Kidney (tissue), 14 donors: ENCODE measurements around the gene TMEM45B. TPM values are rescaled to one million over a fixed set of nuclear protein-coding genes. Genes with fewer than 3 reads are reported as not detected.
"Not testable (repeated sequence)": the region's sequence is repeated elsewhere in the genome, so short reads cannot be mapped to it uniquely, and the experiment has no call there.

Experiments
- DNase-seq, 5 donors: peaks; one replicate each; pipeline ENCODE4 v3.0.0-alpha.2; 2013 to 2020
- FAIRE-seq: peaks from 2 replicates; lab custom pipeline; 2012; peaks lifted over from hg19 to GRCh38; lab: Jason Lieb, UNC
- H3K27ac ChIP-seq, 2 donors: one replicate each; pipeline ENCODE4 v1.7.0; 2013; ENCODE audit warnings: low read depth in 2 of 2, low read length in 2 of 2, inconsistent platforms in 1 of 2
- H3K27me3 ChIP-seq: one replicate; pipeline ENCODE4 v1.7.1; 2013; ENCODE audit warnings: low read length, inconsistent platforms; ENCODE audit not compliant: control insufficient read depth, insufficient read depth
- H3K36me3 ChIP-seq, 3 donors: one replicate each; pipeline versions ENCODE4 v1.7.0 to v1.7.1; 2013; ENCODE audit warnings: low read length in 3 of 3, control low read depth in 1 of 3, inconsistent platforms in 1 of 3; ENCODE audit not compliant: insufficient read depth in 3 of 3, control insufficient read depth in 2 of 3
- H3K4me1 ChIP-seq, 3 donors: one replicate each; pipeline versions ENCODE4 v1.7.0 to v1.7.1; 2013; ENCODE audit warnings: low read length in 3 of 3, inconsistent platforms in 1 of 3, low read depth in 1 of 3; ENCODE audit not compliant: control insufficient read depth in 2 of 3, insufficient read depth in 2 of 3
- H3K4me3 ChIP-seq, 3 donors: one replicate each; pipeline versions ENCODE4 v1.7.0 to v1.8.1; 2013; ENCODE audit warnings: low read length in 3 of 3, control low read depth in 1 of 3, inconsistent platforms in 1 of 3
- H3K9ac ChIP-seq, 3 donors: one replicate each; pipeline versions ENCODE4 v1.7.0 to v1.7.1; 2013; ENCODE audit warnings: low read length in 3 of 3, control low read depth in 1 of 3, inconsistent platforms in 1 of 3
- H3K9me3 ChIP-seq, 3 donors: one replicate each; pipeline versions ENCODE4 v1.7.0 to v1.7.1; 2013; ENCODE audit warnings: low read length in 3 of 3, control low read depth in 1 of 3, inconsistent platforms in 1 of 3; ENCODE audit not compliant: control insufficient read depth in 2 of 3, insufficient read depth in 1 of 3
- intact Hi-C: fragments of 100-400 bp; cut with DNase I; formaldehyde crosslinking; loops from one replicate; pipeline ENCODE4 v1.11.1; 2022
- polyA plus RNA-seq: library from polyadenylated mRNA; stranded (reverse); fragments of 350-450 nt; fragmentation: Illumina TruSeq; extraction: RNeasy Lipid Tissue Mini Kit (QIAGEN cat#74804); gene quantifications from one replicate; pipeline ENCODE4 v1.2.3, GENCODE V29; 2014; ENCODE audit warnings: low read depth, low replicate concordance; ENCODE audit not compliant: insufficient read depth
- total RNA-seq: library from RNA; stranded (reverse); fragmentation: NEBNext Ultra II Directional; extraction: Animal tissue kit (Norgen Biotek cat#: 25700); gene quantifications from one replicate; pipeline ENCODE4 v1.2.1, GENCODE V29; 2021
- TF ChIP-seq, protein P1 (sequence below): IDR thresholded peaks from 3 replicates; pipeline ENCODE4 v1.5.1; 2012; ENCODE audit warnings: mild to moderate bottlenecking, moderate library complexity, borderline replicate concordance; ENCODE audit not compliant: insufficient read depth; ENCODE audit errors: extremely low read depth
- donor health status: control.
- donor health status: control.
- donor health status: control.
- donor health status: control.
- donor health status: control.
- donor health status: DM: yes; HTN: yes; CAD: no.
- donor health status: Normal renal cell carcinoma (clear cell type).

The TMEM45B gene
- total and polyA plus RNA-seq, 2 donors from 2014 or later: 17.7 to 37.5 TPM

DNA sequence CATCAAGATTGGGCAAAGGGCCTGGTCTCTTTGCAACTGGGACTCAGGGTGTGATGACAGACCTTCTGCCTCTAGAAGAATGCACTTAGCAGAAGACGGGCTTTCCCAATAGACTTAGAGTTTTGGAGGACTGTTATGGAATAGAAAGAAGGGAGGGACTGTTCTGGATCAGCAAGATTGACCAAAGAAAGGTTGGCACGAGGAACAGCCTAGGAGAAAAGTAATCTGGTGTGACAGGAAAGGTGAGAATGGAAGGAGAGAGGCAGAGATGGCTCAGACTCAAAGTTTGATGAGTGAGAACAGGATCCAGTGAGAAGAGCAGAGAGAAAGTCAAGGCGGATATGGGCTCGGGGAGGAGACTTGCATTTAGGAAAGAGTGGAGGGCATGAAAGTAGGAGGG is 23.0 kb upstream of the TMEM45B start:
- intact Hi-C loops: no loop called here
- Histone ChIP-seq H3K9me3 (no peaks in the 10 kb centered on the region), H3K4me3 (no peak overlapping the region), H3K4me1 (no peaks in the 10 kb centered on the region), H3K27me3 (no peaks in the 10 kb centered on the region), H3K9ac (no peak overlapping the region), H3K36me3 (no peaks in the 10 kb centered on the region), H3K27ac (no peak overlapping the region)
- FAIRE-seq: no peak
- TF ChIP-seq, protein P1, sequence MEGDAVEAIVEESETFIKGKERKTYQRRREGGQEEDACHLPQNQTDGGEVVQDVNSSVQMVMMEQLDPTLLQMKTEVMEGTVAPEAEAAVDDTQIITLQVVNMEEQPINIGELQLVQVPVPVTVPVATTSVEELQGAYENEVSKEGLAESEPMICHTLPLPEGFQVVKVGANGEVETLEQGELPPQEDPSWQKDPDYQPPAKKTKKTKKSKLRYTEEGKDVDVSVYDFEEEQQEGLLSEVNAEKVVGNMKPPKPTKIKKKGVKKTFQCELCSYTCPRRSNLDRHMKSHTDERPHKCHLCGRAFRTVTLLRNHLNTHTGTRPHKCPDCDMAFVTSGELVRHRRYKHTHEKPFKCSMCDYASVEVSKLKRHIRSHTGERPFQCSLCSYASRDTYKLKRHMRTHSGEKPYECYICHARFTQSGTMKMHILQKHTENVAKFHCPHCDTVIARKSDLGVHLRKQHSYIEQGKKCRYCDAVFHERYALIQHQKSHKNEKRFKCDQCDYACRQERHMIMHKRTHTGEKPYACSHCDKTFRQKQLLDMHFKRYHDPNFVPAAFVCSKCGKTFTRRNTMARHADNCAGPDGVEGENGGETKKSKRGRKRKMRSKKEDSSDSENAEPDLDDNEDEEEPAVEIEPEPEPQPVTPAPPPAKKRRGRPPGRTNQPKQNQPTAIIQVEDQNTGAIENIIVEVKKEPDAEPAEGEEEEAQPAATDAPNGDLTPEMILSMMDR: no peak
- no peak for DNase-seq

DNA sequence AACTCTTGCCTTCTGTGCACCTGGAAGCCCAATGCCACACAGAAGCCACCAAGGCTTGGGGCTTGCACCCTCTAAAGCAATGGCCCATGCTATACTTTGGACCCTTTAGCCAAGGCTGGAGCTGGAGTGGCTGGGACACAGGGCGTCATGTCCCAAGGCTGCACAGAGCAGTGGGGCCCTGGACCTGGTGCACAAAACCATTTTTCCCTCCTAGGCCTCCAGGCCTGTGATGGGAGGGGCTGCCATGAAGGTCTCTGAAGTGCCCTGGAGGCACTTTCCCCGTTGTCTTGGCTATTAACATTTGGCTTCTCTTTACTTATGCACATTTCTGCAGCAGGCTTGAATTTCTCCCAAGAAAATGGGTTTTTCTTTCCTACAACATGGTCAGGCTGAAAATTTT is 20.6 kb upstream of the TMEM45B start:
- no peak overlapping the region for H3K9ac ChIP-seq
- intact Hi-C loops: no loop called here
- no peaks in the 10 kb centered on the region for H3K27me3 ChIP-seq
- H3K4me3 ChIP-seq: no peak overlapping the region
- TF ChIP-seq, protein P1: no peak
- no peak overlapping the region for H3K27ac ChIP-seq
- DNase-seq: no peak
- H3K4me1 ChIP-seq: no peaks in the 10 kb centered on the region
- no peaks in the 10 kb centered on the region for H3K36me3 ChIP-seq
- H3K9me3 ChIP-seq: no peaks in the 10 kb centered on the region
- no peak for FAIRE-seq

DNA sequence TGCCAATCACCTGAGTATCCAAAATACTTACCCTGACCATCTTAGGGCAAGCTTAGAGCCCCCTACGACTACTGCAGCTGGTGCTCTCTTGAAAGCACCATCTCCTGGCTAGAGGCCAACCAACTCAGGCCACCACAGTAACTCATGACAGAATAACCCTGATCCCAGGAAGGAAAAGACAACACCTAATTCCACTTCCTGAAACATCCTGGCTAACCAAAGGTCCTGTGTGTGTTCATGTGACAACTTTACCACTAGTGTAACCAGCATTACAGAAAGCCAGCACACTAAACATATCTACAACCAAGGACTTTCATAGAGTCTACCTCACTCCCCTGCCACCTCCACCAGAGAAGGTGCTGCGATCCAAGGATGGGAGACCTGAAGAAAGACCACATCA is 17.4 kb upstream of the TMEM45B start:
- H3K27me3 ChIP-seq: no peaks in the 10 kb centered on the region
- TF ChIP-seq, protein P1: no peak
- no peaks in the 10 kb centered on the region for H3K9me3 ChIP-seq
- H3K36me3 ChIP-seq: no peaks in the 10 kb centered on the region
- DNase-seq (no peak), FAIRE-seq (no peak)
- no peak overlapping the region for H3K4me3 ChIP-seq
- no peaks in the 10 kb centered on the region for H3K4me1 ChIP-seq
- no peak overlapping the region for H3K27ac ChIP-seq
- intact Hi-C loops: no loop called here
- no peak overlapping the region for H3K9ac ChIP-seq

DNA sequence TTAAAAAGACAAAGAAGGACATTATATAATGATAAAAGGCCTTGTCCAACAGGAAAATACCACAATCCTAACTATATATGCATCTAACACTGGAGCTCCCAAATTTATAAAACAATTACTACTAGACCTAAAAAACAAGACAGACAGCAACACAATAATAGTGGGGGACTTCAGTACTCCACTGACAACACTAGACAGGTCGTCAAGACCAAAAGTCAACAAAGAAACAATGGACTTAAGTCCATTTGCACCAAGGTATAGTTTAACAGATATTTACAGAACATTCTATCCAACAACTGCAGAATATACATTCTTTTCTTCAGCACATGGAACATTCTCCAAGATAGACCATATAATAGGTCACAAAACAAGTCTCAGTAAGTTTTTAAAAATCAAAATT is 15.5 kb upstream of the TMEM45B start:
- H3K4me3 ChIP-seq, H3K4me1 ChIP-seq, H3K36me3 ChIP-seq, H3K9ac ChIP-seq, DNase-seq, intact Hi-C loops, H3K27me3 ChIP-seq, H3K9me3 ChIP-seq, H3K27ac ChIP-seq, FAIRE-seq: not testable (repeated sequence)
